HG03558 (cell line): ENCODE results near the gene NPTX1.

Source experiments
- ATAC-seq: cut with Tn5 transposase; IDR thresholded peaks from one replicate; pipeline ENCODE4 v1.9.1; 2021; ENCODE audit warnings: moderate number of reproducible peaks; ENCODE audit not compliant: unreplicated experiment; ENCODE audit errors: extremely low read depth

The NPTX1 gene

GRCh38 chr17:80447790-80448189 lies 28.6 kb downstream of the NPTX1 start:
- ATAC-seq = no peak

GRCh38 chr17:80446645-80447405 lies 29.6 kb downstream of the NPTX1 start:
- no peak for ATAC-seq

GRCh38 chr17:80445726-80446110 lies 30.7 kb downstream of the NPTX1 start:
- ATAC-seq = no peak

GRCh38 chr17:80445007-80445725 lies 31.2 kb downstream of the NPTX1 start:
- no peak for ATAC-seq

- ATAC-seq = no peak
Measured at GRCh38 chr17:80444644-80444979, 31.8 kb downstream of the NPTX1 start.

GRCh38 chr17:80443916-80444643 lies 32.3 kb downstream of the NPTX1 start:
- ATAC-seq = no peak

GRCh38 chr17:80443498-80443897 lies 32.9 kb downstream of the NPTX1 start:
- no peak for ATAC-seq

GRCh38 chr17:80442764-80443163 lies 33.6 kb downstream of the NPTX1 start:
- no peak for ATAC-seq

GRCh38 chr17:80442323-80442659 lies 34.1 kb downstream of the NPTX1 start:
- ATAC-seq = no peak

- ATAC-seq = no peak
Measured at GRCh38 chr17:80441598-80442322, 34.6 kb downstream of the NPTX1 start.

- ATAC-seq = no peak
Measured at GRCh38 chr17:80441133-80441578, 35.3 kb downstream of the NPTX1 start.

- ATAC-seq = no peak
Measured at GRCh38 chr17:80439499-80439898, 36.9 kb downstream of the NPTX1 start.

- ATAC-seq = no peak
Measured at GRCh38 chr17:80438806-80439205, 37.6 kb downstream of the NPTX1 start.

GRCh38 chr17:80437532-80437931 lies 38.9 kb downstream of the NPTX1 start:
- ATAC-seq = no peak

- ATAC-seq = no peak
Measured at GRCh38 chr17:80433916-80434666, 42.3 kb downstream of the NPTX1 start.

GRCh38 chr17:80432961-80433550 lies 43.4 kb downstream of the NPTX1 start:
- ATAC-seq = no peak

GRCh38 chr17:80432350-80432955 lies 44.0 kb downstream of the NPTX1 start:
- ATAC-seq = no peak

GRCh38 chr17:80431246-80432195 lies 44.9 kb downstream of the NPTX1 start:
- ATAC-seq = no peak
